Measurements from ENCODE around the gene NRAS.

GRCh38 chr1:114750780-114751179 is 34.2 kb upstream of the NRAS start:
- no peak for TF ChIP-seq POLR2A (IDR thresholded peaks at IDR 0.05)
- no peak for TF ChIP-seq CTCF (IDR thresholded peaks at IDR 0.05)

Measured in heart left ventricle (tissue), 13 donors.